K562 (cell line): ENCODE results near the gene PBX4. TPM values are rescaled to one million over a fixed set of nuclear protein-coding genes. Genes with fewer than 3 reads are reported as not detected.
A peak's percentile ranks its signal among the peaks of the same experiment; 100 is the strongest.

Experiments
- ATAC-seq: fragments of 200-7000 bp; cut with Tn5 transposase; 3 replicates; pipeline ENCODE4 v1.9.1; 2020; ENCODE audit warnings: moderate library complexity
- BruUV-seq: library from RNA; stranded (reverse); fragments of 400-500 nt; replicated peaks from 2 replicates; lab custom pipeline; 2021; lab: Mats Ljungman, UMichigan
- CTCF ChIA-PET: fragments of 300-600 bp; formaldehyde crosslinking; extraction: SDS; loops from one replicate; lab custom pipeline; 2021; ENCODE audit warnings: low intra/inter-chr PET ratio; lab: Yijun Ruan, JAX
- POLR2A ChIA-PET: fragments of 300-600, 350-650 bp; sonication (Branson Sonifier 250); formaldehyde crosslinking; extraction: SDS; loops from one replicate; lab custom pipeline; 2021; ENCODE audit warnings: antibody characterized with exemption, inconsistent platforms; lab: Yijun Ruan, JAX
- DNase-seq, 4 experiments: peaks; one replicate each; pipeline versions ENCODE4 v3.0.0 to v3.0.0-alpha.2; 2011 to 2018; ENCODE audit warnings: low spot score in 3 of 4, mixed read lengths in 3 of 4; ENCODE audit errors: extremely low read depth in 1 of 4
- FAIRE-seq: peaks from 2 replicates; lab custom pipeline; 2011; peaks lifted over from hg19 to GRCh38; lab: Jason Lieb, UNC
- H2AFZ ChIP-seq: 2 replicates; pipeline ENCODE4 v1.6.0; 2011; ENCODE audit warnings: low read depth, low read length, control low read depth, inconsistent platforms
- H3K27ac ChIP-seq: fragments of 200-600 bp; 3 replicates; pipeline ENCODE4 v1.8.0; 2011; ENCODE audit warnings: low read depth, mild to moderate bottlenecking, control low read depth, inconsistent platforms, low read length, moderate library complexity, mixed read lengths; ENCODE audit errors: extremely low read depth
- H3K27me3 ChIP-seq, 2 experiments: fragments of 300-600 bp in 1 of 2; 2 replicates in 1 of 2; 3 replicates in 1 of 2; pipeline versions ENCODE4 v1.6.0 to v1.8.0; 2011; ENCODE audit warnings: inconsistent platforms in 2 of 2, low read length in 2 of 2, mild to moderate bottlenecking in 1 of 2, mixed read lengths in 1 of 2, moderate library complexity in 1 of 2; ENCODE audit not compliant: control insufficient read depth in 2 of 2, insufficient read depth in 2 of 2
- H3K36me3 ChIP-seq: fragments of 300-600 bp; 3 replicates; pipeline ENCODE4 v1.8.0; 2011; ENCODE audit warnings: mild to moderate bottlenecking, low read length, inconsistent platforms; ENCODE audit not compliant: control insufficient read depth, insufficient read depth
- H3K4me1 ChIP-seq, 2 experiments: fragments of 200-600 bp in 1 of 2; replicated peaks in 1 of 2; 2 replicates in 1 of 2; 3 replicates in 1 of 2; pipeline versions ENCODE4 v1.5.1 to v1.8.0; 2011; ENCODE audit warnings: inconsistent platforms in 2 of 2, low read length in 2 of 2, mild to moderate bottlenecking in 1 of 2, mixed read lengths in 1 of 2, moderate library complexity in 1 of 2; ENCODE audit not compliant: control insufficient read depth in 2 of 2, insufficient read depth in 2 of 2
- H3K4me2 ChIP-seq: 2 replicates; pipeline ENCODE4 v1.6.1; 2011; ENCODE audit warnings: low read length, control low read depth, inconsistent platforms, mixed read lengths; ENCODE audit not compliant: insufficient read depth
- H3K4me3 ChIP-seq: fragments of 200-600 bp; sonication (generic), shearing (Covaris generic); 2 replicates; pipeline ENCODE4 v1.5.1; 2016; ENCODE audit warnings: control low read depth, inconsistent platforms
- H3K79me2 ChIP-seq: fragments of 200-600 bp; 3 replicates; pipeline ENCODE4 v1.8.0; 2011; ENCODE audit warnings: low read length, inconsistent platforms; ENCODE audit not compliant: control insufficient read depth, insufficient read depth
- H3K9ac ChIP-seq, 2 experiments: 2 replicates each; pipeline versions ENCODE4 v1.6.0 to v1.6.1; 2011; ENCODE audit warnings: low read depth in 2 of 2, low read length in 2 of 2, control low read depth in 1 of 2, inconsistent platforms in 1 of 2, mild to moderate bottlenecking in 1 of 2, mixed read lengths in 1 of 2; ENCODE audit not compliant: insufficient read depth in 1 of 2
- H3K9me1 ChIP-seq: one replicate; pipeline ENCODE4 v1.6.0; 2011; ENCODE audit warnings: inconsistent platforms, mild to moderate bottlenecking, low read length, moderate library complexity; ENCODE audit not compliant: control insufficient read depth, insufficient read depth
- H3K9me3 ChIP-seq: replicated peaks from 2 replicates; pipeline ENCODE4 v1.5.1; 2011; ENCODE audit warnings: low read depth, low read length, inconsistent platforms; ENCODE audit not compliant: control insufficient read depth, insufficient read depth
- H4K20me1 ChIP-seq: replicated peaks from 2 replicates; pipeline ENCODE4 v1.6.1; 2011; ENCODE audit warnings: low read length, inconsistent platforms, mixed read lengths; ENCODE audit not compliant: control insufficient read depth, insufficient read depth
- CXXC5 ChIP-seq: fragments of 250-450 bp; sonication (Bioruptor Pico); IDR thresholded peaks from 2 replicates; pipeline ENCODE4 v1.8.0; 2022; ENCODE audit warnings: inconsistent platforms, mild to moderate bottlenecking, moderate library complexity
- FOS ChIP-seq: IDR thresholded peaks from 3 replicates; pipeline ENCODE4 v1.6.1; 2011; ENCODE audit not compliant: insufficient read length; ENCODE audit errors: extremely low read depth
- HNRNPLL ChIP-seq: fragments of 200-400 bp; formaldehyde crosslinking; IDR thresholded peaks from 2 replicates; pipeline ENCODE4 v1.6.1; 2017; ENCODE audit warnings: low read length, low read depth, mild to moderate bottlenecking; ENCODE audit not compliant: poor library complexity, severe bottlenecking
- HNRNPUL1 ChIP-seq: fragments of 200-400 bp; formaldehyde crosslinking; IDR thresholded peaks from 2 replicates; pipeline ENCODE4 v1.6.1; 2017; ENCODE audit warnings: low read length
- JUNB ChIP-seq: fragments of 450-650 bp; formaldehyde crosslinking; conservative IDR thresholded peaks from 2 replicates; pipeline ENCODE4 v1.4.0; 2020; ENCODE audit warnings: mild to moderate bottlenecking
- KLF10 ChIP-seq: fragments of 250-450 bp; sonication (Bioruptor Pico); IDR thresholded peaks from 2 replicates; pipeline ENCODE4 v1.6.1; 2021; ENCODE audit warnings: matching md5 sums
- POLR2G ChIP-seq: fragments of 200-400 bp; formaldehyde crosslinking; IDR thresholded peaks from 2 replicates; pipeline ENCODE4 v1.6.1; 2017; ENCODE audit warnings: low read depth, mild to moderate bottlenecking, antibody characterized with exemption, low read length, moderate library complexity
- POU5F1 ChIP-seq: fragments of 150-350 bp; IDR thresholded peaks from 2 replicates; pipeline ENCODE4 v1.6.1; 2014; ENCODE audit warnings: borderline replicate concordance, low read length, low read depth, mild to moderate bottlenecking; ENCODE audit not compliant: partially characterized antibody
- PTBP1 ChIP-seq: fragments of 200-400 bp; formaldehyde crosslinking; IDR thresholded peaks from 2 replicates; pipeline ENCODE4 v1.6.1; 2017; ENCODE audit warnings: low read depth, low read length
- SIN3B ChIP-seq: fragments of 450-650 bp; IDR thresholded peaks from 2 replicates; pipeline ENCODE4 v1.6.1; 2017; ENCODE audit warnings: low read depth, mild to moderate bottlenecking, moderate library complexity
- ZBTB33 ChIP-seq: sonication (generic); formaldehyde crosslinking; IDR thresholded peaks from 2 replicates; pipeline ENCODE4 v1.8.1; 2023; ENCODE audit warnings: mild to moderate bottlenecking, missing genetic modification reagents
- ZC3H8 ChIP-seq: fragments of 450-650 bp; IDR thresholded peaks from 2 replicates; pipeline ENCODE4 v1.6.1; 2017
- WGBS: fragments of 100-300 bp; shearing (Covaris generic); methylation state at CpG from one replicate; pipeline ENCODE4 v1.1.6; 2016; ENCODE audit warnings: low coverage, mixed read lengths; ENCODE audit not compliant: insufficient coverage; ENCODE audit errors: missing lambda C conversion rate; 5-methylcytosine and 5-hydroxymethylcytosine counted together
- in situ Hi-C: fragments of 300-500 bp; cut with MboI; formaldehyde crosslinking; loops from 4 replicates; pipeline ENCODE4 v1.15.0; 2018; ENCODE audit warnings: inconsistent platforms, mixed read lengths
- intact Hi-C: fragments of 100-400 bp; cut with micrococcal nuclease; formaldehyde crosslinking; loops from 2 replicates; pipeline ENCODE4 v1.14.2; 2022
- polyA plus RNA-seq, 8 experiments: library from polyadenylated mRNA; depleted of rRNA in 4 of 8; stranded (reverse) in 5 of 8; unstranded in 3 of 8; fragments of >200 nt; fragmentation: Nextera tagmentation in 2 of 8; fragmentation: Illumina TruSeq in 1 of 8; extraction: Ambion mirVana in 2 of 8; extraction: Trizol in 1 of 8; gene quantifications; 2 replicates each; pipeline versions ENCODE4 v1.2.1 to v1.2.3, GENCODE V29; 2011 to 2014; ENCODE audit warnings: inconsistent platforms in 1 of 8, missing spikeins in 1 of 8
- total RNA-seq, 7 experiments: library from RNA; depleted of rRNA in 6 of 7; stranded (reverse); fragments of >200 nt in 6 of 7; fragmentation: Illumina TruSeq in 2 of 7; extraction: Trizol in 2 of 7; gene quantifications; 2 replicates each; pipeline versions ENCODE4 v1.2.1 to v1.2.3, GENCODE V29; 2011 to 2021; ENCODE audit warnings: low replicate concordance in 1 of 7
- TF ChIP-seq, protein P1 (sequence below): fragments of 250-450 bp; sonication (Bioruptor Pico); IDR thresholded peaks from 2 replicates; pipeline ENCODE4 v1.8.0; 2021; ENCODE audit warnings: mild to moderate bottlenecking, moderate library complexity

PBX4 gene
- total and polyA plus RNA-seq, 9 of the 15 experiments (the other 6 are each of a cell fraction or from before 2014, with no cell fraction given) = 0.11 to 3.8 (median 1.6) TPM; not detected in 1

GRCh38 chr19:19624032-19624570, 5.6 kb upstream of the PBX4 start:
- intact Hi-C loops = no loop called here
- TF ChIP-seq HNRNPLL (no peak), KLF10 (no peak), SIN3B (no peak), CXXC5 (CRISPR knock-in tag) (no peak), POU5F1 (no peak), POLR2G (peak; percentile 18; the same call in 1 of the 2 replicates), ZBTB33 (CRISPR knock-in tag) (peak; percentile 57; the same call in 1 of the 2 replicates), ZC3H8 (no peak), HNRNPUL1 (no peak), PTBP1 (no peak), FOS (no peak), JUNB (no peak)
- TF ChIP-seq, protein P1, sequence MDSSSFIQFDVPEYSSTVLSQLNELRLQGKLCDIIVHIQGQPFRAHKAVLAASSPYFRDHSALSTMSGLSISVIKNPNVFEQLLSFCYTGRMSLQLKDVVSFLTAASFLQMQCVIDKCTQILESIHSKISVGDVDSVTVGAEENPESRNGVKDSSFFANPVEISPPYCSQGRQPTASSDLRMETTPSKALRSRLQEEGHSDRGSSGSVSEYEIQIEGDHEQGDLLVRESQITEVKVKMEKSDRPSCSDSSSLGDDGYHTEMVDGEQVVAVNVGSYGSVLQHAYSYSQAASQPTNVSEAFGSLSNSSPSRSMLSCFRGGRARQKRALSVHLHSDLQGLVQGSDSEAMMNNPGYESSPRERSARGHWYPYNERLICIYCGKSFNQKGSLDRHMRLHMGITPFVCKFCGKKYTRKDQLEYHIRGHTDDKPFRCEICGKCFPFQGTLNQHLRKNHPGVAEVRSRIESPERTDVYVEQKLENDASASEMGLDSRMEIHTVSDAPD (CRISPR knock-in tag) = no peak

More at GRCh38 chr19:19624032-19624570, 5.6 kb upstream of the PBX4 start:
- Histone ChIP-seq H2AFZ (no peak overlapping the region), H3K4me1 (peaks cover 4 to 27% of the 10 kb centered on the region in 2 experiments), H3K27ac (no peak overlapping the region), H3K9me1 (no peaks in the 10 kb centered on the region), H3K9ac (peak overlapping the region in 1 of 2 experiments; percentile 76; a peak in 2 of 4 replicates), H3K4me2 (no peak overlapping the region), H3K79me2 (no peaks in the 10 kb centered on the region), H3K4me3 (no peak overlapping the region), H3K36me3 (no peaks in the 10 kb centered on the region), H3K9me3 (no peaks in the 10 kb centered on the region), H3K27me3 (no peaks in the 10 kb centered on the region; a peak in 1 of 5 replicates), H4K20me1 (no peaks in the 10 kb centered on the region)
- DNase-seq = no peak
- WGBS = 81% methylated on average over 17 of the region's 19 CpGs
- ChIA-PET CTCF (no interaction called here), POLR2A (interaction anchor here (1.0 kb wide), 1 partner anchor 9 kb away, joined by 4 read pairs; no protein-coding TSS in a partner anchor)
- FAIRE-seq = no peak
- in situ Hi-C loops = no loop called here
- BruUV-seq = no TSS peak
- ATAC-seq = no peak
